COR-L47 (cell line): ENCODE results near the gene KIAA1191.
"Not testable (repeated sequence)": the region's sequence is repeated elsewhere in the genome, so short reads cannot be mapped to it uniquely, and the experiment has no call there.

ENCODE experiments used
- DNase-seq: peaks from one replicate; lab custom pipeline; 2025; lab: John Stamatoyannopoulos, UW

The KIAA1191 gene

GRCh38 chr5:176361437-176362232, at the start of gene KIAA1191:
KIAA1191 (minus strand) TSS chr5:176361764; CDS start chr5:176359508, 2,256 bp downstream.
- peak; percentile 88 for DNase-seq

GRCh38 chr5:176410486-176411180, 49.1 kb upstream of the KIAA1191 start:
- no peak for DNase-seq

- no peak for DNase-seq
Observed at GRCh38 chr5:176409765-176410164, 48.2 kb upstream of the KIAA1191 start.

- no peak for DNase-seq
Observed at GRCh38 chr5:176408590-176408989, 47.0 kb upstream of the KIAA1191 start.

GRCh38 chr5:176408252-176408573, 46.6 kb upstream of the KIAA1191 start:
- DNase-seq, result not testable (repeated sequence)

GRCh38 chr5:176407456-176408251, 46.1 kb upstream of the KIAA1191 start:
- no peak for DNase-seq

- DNase-seq, result no peak
Observed at GRCh38 chr5:176406436-176407052, 45.0 kb upstream of the KIAA1191 start.

GRCh38 chr5:176405656-176406435, 44.3 kb upstream of the KIAA1191 start:
- DNase-seq, result no peak

GRCh38 chr5:176401281-176402205, 40.0 kb upstream of the KIAA1191 start:
- DNase-seq, result no peak

GRCh38 chr5:176400382-176401156, 39.0 kb upstream of the KIAA1191 start:
- DNase-seq, result no peak

GRCh38 chr5:176397736-176398420, 36.3 kb upstream of the KIAA1191 start:
- DNase-seq, result no peak

- DNase-seq, result no peak
Observed at GRCh38 chr5:176396330-176396729, 34.8 kb upstream of the KIAA1191 start.

GRCh38 chr5:176394881-176395675, 33.5 kb upstream of the KIAA1191 start:
- DNase-seq, result no peak

- no peak for DNase-seq
Observed at GRCh38 chr5:176394096-176394495, 32.5 kb upstream of the KIAA1191 start.

GRCh38 chr5:176392526-176392925, 31.0 kb upstream of the KIAA1191 start:
- no peak for DNase-seq

GRCh38 chr5:176391999-176392398, 30.4 kb upstream of the KIAA1191 start:
- no peak for DNase-seq

GRCh38 chr5:176391479-176391878, 29.9 kb upstream of the KIAA1191 start:
- DNase-seq, result no peak
